GM18520 (cell line): Measurements from ENCODE around the gene ADAMTS16.

Source experiments
- ATAC-seq: cut with Tn5 transposase; IDR thresholded peaks from one replicate; pipeline ENCODE4 v1.9.1; 2021; ENCODE audit not compliant: unreplicated experiment

The ADAMTS16 gene

DNA sequence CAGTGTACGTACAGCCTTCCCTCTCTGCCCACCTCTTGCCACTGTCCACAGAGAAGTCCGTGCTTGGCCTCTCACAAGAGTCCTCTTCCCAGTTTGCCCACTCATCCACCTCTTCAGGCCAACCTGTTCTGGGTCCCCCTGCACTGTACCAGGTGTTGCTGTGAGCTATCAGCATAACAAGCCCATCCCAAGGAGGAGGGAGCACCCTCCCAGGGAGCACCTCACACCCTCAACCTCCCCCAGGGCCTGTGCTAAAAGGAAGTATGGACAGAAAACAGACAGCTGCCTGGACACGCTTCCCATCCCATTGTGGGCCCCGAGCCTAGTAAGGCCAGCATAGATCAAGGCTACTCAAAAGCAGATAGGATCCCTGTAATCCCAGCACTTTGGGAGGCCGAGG, 168.2 kb downstream of the ADAMTS16 start:
- ATAC-seq = no peak

DNA sequence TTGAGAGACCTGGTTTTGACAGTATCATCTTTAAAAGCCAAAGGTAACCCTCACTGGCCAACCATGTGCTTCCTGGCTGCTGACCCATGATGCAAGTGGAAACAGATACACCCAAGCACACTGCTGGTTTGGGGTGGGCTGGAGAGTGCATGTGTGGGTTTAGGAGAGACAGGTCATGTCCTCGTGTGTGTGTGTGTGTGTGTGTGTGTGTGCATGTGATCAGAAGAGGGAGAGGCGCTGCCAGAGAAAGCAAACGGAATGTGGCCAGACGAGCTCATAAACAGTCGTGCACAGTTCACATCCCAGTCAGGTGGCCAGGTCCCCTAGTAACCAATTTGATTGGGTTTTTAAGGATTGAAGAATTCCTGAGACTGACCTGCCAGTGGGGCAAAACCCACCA, 169.5 kb downstream of the ADAMTS16 start:
- ATAC-seq = no peak

DNA sequence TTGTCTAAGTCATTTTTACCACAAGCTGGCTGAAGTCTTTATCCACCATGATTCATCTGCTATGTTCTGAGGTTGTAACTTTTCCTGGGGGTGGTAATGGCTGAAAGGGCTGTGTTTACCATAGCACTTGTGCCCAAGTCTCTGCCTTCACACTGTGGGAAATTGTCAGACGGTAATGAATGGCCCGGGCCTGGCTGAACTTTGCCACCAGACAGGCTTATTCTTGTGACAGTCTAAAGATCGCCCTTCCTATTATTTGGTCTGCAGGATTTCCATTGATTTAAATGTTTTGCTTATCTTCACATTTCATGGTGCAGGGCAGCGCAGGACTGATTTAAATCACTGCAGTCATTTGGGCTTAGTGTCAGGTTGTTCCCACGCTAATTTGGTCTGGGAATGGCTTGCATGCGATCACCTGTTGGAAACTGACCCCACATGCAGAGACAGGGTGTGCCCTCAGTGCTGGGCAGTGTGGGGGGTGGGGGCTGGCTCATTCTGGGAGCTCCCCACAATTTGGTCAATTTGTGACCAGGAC, 173.0 kb downstream of the ADAMTS16 start:
- no peak for ATAC-seq

DNA sequence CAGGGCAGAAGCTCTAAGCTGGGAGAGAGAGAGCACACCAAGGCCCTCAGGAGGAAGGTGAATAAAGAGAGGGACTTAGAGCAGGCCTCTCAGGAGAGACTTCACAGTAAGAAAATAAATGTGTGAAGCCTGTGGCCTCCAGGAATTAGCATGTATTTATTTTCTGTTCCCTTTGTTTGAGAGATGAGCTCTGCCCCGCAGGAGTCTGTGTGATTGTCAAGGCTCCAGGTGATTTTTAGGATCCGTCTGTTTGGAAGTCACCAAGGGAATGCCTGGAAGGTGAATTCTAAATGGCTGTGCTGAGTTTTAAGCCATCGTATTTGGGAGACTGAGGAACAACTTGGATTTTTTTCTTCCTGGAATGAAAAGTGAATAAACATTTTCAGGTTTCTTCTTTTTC, 174.0 kb downstream of the ADAMTS16 start:
- no peak for ATAC-seq

DNA sequence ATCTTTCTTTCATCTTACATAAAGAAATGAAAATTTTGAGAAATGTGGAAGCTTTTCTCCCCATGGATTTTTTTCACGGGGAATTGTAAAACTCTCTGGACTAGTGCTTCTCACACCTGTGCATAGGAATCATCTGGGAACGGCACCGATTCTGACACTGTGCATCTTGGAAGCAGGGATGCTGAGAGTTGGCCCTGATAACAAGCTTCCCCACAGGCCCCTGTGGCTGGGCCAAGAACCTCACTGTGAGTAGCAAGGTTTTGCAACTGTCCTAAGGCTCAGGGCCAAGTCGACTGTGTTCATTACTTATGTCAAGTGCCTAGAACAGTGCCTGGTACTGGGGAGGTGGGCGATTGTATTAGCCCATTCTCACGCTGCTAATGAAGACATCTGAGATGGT, 174.5 kb downstream of the ADAMTS16 start:
- no peak for ATAC-seq

DNA sequence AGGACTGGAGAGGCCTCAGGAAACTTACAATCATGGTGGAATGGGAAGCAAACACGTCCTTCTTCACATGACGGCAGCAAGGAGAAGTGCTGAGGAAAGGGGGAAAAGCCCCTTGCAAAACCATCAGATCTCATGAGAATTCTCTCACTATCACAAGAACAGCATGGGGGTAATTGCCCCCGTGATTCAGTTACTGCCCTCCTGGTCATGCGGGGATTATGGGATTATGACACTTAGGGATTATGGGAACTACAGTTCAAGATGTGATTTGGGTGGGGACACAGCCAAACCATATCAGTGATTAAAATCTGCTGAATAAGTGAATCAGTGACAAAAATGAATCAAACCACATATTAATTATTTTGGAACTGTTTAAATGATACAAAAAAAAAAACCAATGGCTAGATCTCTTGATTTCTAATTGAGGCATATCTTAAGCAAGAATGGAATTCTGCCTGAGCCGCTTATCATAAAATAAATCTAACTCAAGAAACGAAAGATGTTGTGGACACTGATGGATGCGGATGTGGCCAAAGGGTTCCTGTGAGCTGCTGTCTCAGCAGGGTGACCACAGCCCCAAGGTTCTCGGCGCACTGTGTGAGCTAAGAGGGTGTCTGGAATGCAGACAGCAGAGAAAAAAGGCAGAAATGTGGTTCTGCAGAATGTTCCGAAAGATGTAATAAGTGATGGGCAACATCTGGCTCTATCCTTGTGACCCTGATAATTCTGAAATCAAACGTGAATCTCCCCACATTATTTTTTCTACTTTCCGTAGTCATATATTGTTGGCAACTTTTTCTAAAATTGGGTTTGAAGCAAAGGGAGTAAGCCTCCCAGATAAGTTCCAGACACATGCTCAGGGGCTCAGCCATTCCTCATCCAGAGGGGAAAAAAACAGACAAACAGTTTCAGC, 175.2 kb downstream of the ADAMTS16 start:
- no peak for ATAC-seq

DNA sequence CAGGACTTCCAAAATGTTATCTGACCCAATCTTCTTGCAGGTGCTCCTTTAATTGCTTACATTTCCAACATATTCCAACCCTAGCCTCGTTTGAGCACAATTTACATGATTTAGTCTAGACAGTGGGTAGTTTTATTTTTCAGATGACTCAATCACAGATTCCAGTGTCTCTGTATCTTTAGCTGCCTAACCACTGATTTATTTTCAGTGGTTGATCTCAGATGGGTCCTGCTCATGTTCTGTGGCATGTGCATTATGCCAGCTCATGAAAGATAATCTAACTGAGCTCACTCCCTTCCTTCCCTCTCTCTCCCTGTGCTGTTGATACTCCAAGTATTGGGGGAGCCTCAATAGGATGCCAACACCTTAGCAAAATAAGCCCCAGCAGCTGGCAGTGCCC, 176.2 kb downstream of the ADAMTS16 start:
- ATAC-seq = no peak

DNA sequence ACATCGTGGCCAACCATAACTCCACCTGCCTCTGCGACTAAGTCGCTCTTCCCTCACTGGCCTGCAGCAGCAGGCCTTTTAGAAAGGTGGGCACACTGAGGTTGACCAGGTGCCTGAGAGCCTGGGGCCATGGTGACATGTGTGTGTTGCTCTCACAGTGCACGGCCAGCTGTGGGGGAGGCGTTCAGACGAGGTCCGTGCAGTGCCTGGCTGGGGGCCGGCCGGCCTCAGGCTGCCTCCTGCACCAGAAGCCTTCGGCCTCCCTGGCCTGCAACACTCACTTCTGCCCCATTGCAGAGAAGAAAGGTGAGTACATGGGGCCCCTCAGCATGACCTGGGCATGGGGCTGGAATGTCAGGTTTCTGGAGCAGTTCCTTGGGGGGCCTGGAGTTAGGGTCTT, 177.8 kb downstream of the ADAMTS16 start:
- ATAC-seq = no peak

DNA sequence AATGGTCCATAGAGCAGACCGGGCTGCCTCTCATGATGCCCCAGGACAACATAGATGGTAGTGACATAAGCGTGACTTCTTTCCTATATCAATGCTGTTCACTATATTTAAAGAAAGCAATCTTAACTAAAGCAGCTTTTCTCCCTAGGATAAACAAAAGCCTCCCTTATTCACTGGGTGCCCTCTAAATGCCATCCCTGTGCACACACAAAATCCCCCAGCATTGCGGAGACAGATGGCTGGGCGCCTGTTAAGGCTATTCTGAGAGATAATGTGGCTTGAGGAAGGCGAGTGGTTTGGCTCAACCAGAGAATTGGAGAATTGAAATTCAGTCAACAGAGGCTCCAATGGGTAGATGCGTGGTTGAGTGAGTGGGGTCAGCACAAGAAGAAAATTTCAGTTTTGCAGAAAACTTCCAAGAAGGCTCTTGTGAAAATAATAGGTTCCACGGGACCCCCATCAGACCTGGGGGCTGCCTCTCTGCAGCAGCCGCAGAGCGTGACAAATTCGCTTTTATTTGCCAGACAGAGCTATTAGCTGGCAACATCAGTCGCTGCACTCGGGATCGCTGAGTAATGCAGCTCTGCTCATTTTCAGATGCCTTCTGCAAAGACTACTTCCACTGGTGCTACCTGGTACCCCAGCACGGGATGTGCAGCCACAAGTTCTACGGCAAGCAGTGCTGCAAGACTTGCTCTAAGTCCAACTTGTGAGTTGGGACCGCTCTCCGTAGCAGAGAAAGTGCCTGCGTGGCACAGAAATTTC, 178.5 kb downstream of the ADAMTS16 start:
- no peak for ATAC-seq

DNA sequence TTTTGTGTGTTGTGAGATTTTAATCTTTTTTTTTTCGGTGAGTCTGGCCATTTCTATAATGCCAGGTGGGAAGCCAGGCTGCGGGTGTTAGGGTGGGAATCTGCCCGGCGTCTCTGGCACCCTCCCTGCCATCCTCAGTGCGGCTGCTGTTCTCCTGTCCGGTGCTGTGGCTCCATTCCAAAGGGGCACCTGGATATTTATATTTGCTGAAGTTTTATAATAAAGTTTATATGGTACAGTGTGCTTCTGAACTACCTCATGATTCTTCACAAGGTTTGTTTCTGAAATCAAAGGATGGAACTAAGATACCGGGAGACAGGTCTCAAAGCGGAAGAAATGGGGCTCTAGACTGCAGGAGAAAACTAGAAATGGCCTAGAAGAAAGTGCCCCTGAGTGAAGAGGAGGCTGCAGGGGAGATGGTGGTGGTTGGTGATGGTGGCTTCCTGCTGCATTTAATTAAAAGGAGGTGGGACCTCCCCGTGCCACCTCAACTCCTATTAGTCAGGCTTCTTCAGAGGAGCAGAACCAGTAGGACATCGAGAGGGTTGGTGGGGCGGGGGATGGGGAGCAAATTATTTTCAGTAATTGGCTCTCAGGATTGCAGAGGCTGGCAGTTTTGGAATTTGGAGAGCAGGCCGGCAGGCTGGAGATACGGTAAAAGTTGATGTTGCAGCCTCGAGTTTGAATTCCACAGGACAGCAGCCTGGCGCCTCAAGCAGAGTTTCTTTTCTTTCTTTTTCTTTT, 180.1 kb downstream of the ADAMTS16 start:
- ATAC-seq = no peak

DNA sequence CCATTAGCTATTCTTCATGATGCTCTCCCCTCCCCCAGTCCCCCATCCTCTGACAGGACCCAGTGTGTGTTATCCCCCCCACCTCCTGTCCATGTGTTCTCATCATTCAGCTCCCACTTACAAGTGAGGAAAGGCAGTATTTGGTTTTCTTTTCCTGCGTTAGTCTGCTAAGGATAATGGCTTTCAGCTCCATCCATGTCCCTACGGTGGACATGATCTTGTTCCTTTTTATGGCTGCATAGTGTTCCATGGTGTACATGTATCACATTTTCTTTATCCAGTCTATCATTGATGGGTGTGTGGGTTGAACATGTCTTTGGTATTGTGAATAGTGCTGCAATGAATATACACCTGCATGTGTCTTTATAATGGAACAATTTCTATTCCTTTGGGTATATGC, 181.0 kb downstream of the ADAMTS16 start:
- no peak for ATAC-seq

DNA sequence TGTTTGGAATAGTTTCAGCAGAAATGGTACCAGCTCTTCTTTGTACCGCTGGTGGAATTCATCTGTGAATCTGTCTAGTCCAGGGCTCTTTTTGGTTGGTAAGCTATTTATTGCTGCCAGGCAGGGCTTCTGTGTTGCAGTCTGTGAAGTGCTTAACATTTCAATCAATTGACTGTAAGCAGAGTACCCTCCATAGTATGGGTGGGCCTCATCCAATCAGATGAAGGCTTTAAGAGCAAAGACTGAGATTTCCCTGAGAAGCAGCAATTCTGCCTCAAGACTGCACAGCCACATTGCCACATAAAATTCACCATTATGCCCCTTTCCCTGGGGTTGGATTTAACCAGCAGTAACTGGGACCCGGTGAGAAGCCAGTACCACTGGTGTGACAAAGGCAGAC, 183.4 kb downstream of the ADAMTS16 start:
- no peak for ATAC-seq

DNA sequence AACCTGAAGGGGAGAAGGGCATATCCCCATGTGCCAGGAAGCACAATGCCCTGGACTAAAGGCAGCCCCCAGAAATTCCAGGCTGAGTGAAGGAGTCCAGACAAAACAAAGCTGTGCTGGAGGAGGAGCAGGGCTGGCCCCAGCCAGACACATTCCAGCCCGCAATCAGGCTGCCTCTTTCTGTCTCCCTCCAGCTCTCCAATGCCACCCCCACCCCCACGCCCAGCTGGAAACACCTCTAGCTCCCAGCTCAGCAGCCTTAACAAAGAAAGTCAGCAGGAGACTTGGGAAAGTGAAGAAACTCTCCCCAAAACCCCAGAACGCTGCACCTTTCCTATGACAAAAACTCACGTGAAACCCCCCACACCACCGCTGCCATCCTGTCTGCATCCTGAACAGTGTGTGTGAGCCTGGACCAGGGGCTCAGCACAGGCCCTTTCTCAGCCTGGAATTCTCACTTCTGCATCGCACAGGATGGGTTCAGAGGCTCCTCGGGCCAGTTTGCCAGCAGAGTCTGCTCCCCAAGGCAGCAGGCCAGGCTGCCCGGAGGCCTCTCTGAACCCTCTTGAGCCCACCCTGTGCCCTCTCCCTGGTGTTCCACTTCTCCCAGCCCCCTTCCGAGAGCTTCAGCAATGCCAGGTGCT, 186.1 kb downstream of the ADAMTS16 start:
- no peak for ATAC-seq

DNA sequence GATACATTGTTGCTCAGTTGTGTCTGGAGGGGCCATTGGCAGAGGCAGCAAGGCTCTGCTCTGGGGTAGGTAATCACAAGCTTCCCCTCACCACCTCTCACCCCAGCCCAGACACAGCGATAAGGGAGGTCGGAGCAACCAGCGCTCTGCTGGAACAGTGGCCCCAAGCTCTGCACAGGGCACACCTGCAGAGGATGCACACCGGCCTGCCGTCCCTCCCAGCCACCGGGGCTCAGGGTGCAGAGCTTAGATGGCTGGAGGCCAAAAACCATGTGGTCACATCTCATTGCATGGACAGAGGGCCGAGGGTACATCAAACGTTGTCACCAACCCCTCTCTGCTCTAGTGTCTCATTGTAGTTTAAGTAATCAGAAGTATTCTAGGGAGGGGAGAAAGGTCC, 187.0 kb downstream of the ADAMTS16 start:
- no peak for ATAC-seq

DNA sequence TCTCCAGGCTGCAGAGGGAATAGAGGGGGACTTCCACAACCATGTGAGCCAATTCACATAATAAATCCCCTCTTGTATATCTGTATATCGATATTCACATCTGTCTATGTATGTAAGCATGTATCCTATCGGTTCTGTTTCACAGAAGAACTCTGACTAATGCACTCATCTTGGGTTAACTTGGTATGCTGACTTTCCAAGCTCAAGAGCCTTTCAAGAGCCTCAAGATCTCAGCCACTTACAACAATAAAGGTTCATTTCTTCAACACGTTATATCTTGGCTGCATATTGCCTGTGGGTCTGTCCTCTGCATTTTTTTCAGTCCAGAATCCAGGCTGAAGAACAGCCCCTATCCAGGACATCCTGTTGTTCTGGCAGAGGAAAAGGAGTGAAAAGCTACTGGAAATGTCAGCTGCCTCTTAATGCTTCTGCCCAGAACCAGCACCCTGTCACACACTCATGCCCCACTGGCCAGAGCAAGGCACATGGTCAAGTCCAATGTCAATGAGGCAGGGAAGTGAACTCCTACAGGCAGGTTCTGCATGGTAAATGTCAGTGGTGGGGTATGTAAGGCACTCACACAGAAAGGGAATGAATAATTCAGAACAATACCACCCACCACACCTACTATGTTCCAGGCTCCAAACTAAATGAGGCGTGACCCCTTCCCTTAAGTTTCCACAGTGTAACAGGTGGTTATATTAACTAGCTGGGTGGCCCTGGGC, 190.8 kb downstream of the ADAMTS16 start:
- ATAC-seq = no peak

DNA sequence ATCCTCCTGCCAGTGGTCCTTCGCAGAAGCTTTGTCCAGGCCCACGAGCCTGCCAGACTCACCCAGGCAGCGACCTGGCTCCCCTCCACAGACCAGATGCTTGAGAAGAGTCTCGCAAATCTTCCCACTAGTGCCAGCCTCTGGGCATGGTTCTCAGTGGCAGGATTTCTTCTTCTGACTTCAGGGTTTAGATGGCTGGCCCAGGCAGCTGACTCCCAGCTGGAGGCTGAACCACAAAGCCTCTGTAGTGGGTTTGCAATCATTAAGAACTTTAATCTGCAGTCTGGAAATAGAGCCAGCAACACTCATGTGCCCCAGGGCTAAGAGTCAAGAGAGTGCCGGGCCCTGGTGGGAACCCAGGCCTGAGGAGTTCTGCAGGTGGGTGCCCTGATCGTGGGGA, 191.7 kb downstream of the ADAMTS16 start:
- ATAC-seq = no peak

DNA sequence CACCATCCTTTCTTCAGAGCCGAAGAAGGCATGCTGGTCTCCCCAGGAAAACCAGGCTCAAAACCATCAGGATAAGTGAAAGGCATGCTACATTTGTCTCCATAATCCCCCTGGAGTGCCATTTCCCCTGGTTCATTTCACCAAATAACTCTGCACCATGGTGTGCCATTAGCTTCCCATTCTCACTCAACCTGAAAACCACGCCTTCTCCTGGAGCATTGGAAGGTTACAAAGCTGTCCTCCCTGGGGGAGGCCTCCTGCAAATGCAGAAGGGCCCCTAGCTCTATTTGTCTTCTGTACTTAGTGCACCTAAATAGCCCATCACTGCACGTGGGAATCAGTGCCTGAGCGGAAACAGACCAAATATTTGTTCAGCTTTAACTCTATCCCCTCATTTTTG, 192.2 kb downstream of the ADAMTS16 start:
- ATAC-seq = no peak

DNA sequence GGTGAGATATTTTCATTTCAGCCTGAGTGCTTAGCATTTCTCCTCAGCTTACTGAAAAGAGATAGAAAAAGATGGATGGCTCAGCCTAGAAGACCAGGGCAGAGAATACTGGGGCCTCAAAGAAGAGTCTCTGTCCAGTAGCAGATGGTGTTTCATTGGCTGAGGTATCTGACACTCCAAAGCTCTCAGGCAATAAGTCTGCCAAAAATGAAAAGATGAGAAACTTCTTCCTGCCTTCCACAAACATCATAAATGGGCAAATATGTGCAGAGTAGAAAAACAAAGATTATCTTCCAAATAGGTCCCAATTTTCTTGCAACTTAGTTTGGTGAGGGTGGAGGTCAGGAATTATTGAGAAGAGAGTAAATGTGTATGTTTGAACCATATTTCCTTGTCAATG, 195.0 kb downstream of the ADAMTS16 start:
- ATAC-seq = no peak

DNA sequence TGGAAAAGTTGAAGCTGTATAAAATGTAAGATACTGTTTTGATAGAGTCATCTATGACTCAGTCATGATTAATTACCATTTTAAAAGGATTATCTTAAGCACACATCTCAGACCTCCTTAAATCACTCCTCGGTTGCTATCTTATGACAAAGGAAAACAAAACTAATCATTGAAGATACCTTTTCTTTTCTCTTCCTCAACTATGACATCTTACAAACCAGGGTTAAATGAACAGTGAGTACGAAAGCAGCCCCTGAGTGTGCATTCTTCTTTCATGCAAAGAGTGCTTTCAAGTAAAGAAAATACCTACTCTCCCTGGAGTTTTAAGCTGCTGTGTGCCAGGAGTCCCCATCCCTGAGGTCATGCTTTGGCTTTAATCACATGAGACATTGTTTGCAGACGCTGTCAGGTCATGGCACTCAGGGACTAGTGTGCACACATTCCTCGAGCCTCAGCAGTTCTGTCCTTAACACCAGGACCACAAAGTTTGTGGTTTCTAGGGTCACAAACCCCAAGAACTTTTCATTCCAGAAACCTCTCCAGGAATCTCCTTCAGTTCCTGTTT, 195.7 kb downstream of the ADAMTS16 start:
- ATAC-seq = no peak

DNA sequence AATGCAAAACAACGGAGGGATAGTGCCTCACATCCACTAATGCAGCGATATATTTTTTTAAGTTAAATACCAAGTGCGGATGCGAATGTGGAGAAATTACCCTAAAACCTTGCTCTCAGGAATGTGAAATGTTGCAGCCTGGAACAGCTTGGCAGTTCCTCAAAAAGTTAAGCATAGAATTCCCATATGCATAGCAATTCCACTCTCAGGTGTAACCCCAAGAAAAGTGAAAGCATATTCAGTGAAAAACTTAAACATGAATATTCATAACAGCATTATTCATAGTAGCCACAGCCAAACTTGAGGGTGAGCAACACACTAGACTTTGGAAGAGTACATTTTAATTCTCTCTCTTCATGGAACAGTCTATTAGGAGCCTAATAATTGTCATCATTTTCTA, 199.1 kb downstream of the ADAMTS16 start:
- ATAC-seq = no peak
